ENCODE measurements around the gene ORAI1. TPM values are rescaled to one million over a fixed set of nuclear protein-coding genes. Genes with fewer than 3 reads are reported as not detected.

ORAI1 gene
- total RNA-seq, 2 experiments from 2014 or later = 39.7 to 42.3 TPM

- Mint-ChIP-seq H3K36me3 (ENCODE audit: low read depth) (peaks cover 12% of the 10 kb centered on the region), H3K9me3 (no peaks in the 10 kb centered on the region), H3K27me3 (no peaks in the 10 kb centered on the region), H3K4me3 (peak overlapping the region; percentile 92), H3K27ac (peak overlapping the region; percentile 99), H3K4me1 (ENCODE audit: low read depth) (peaks cover 40% of the 10 kb centered on the region)
- H3K27ac ChIP-seq (ENCODE audit: low read depth in 1 of 2, low read length in 2 of 2) = peak overlapping the region; percentile 86 to 94
- ATAC-seq (ENCODE audit: poor library complexity) (peak; percentile 70), DNase-seq (peak; percentile 50 to 91 (median 61))
- peak overlapping the region; percentile 52 for H3K4me3 ChIP-seq (ENCODE audit: low read length)
- ChIA-PET POLR2A (interaction anchor here (0.6 to 4.7 kb wide), 17 partner anchors 12 to 211 kb away, joined by 3 to 147 read pairs (median 4); partner anchors contain the start of genes KDM2B, ORAI1, RNF34 and SETD1B), CTCF (interaction anchor here (0.7 to 2.2 kb wide), 7 partner anchors 9 to 205 kb away, joined by 3 to 9 read pairs (median 5); no protein-coding TSS in a partner anchor)
- no peaks in the 10 kb centered on the region for H3K9me3 ChIP-seq (ENCODE audit: control insufficient read depth in 1 of 2, insufficient read depth in 1 of 2, low read length in 2 of 2)
- no peaks in the 10 kb centered on the region for H3K36me3 ChIP-seq (ENCODE audit: insufficient read depth, low read length)
- intact Hi-C loops (cut with DNase I, micrococcal nuclease) = loop anchor here (1.0 to 5.0 kb wide), 5 partner anchors 9 to 54 kb away; partner anchors contain the start of genes ORAI1 (in 2 of the 2) and KDM2B (in 1 of the 2)
- TF ChIP-seq, protein P1, sequence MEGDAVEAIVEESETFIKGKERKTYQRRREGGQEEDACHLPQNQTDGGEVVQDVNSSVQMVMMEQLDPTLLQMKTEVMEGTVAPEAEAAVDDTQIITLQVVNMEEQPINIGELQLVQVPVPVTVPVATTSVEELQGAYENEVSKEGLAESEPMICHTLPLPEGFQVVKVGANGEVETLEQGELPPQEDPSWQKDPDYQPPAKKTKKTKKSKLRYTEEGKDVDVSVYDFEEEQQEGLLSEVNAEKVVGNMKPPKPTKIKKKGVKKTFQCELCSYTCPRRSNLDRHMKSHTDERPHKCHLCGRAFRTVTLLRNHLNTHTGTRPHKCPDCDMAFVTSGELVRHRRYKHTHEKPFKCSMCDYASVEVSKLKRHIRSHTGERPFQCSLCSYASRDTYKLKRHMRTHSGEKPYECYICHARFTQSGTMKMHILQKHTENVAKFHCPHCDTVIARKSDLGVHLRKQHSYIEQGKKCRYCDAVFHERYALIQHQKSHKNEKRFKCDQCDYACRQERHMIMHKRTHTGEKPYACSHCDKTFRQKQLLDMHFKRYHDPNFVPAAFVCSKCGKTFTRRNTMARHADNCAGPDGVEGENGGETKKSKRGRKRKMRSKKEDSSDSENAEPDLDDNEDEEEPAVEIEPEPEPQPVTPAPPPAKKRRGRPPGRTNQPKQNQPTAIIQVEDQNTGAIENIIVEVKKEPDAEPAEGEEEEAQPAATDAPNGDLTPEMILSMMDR (IDR thresholded peaks at IDR 0.05) = no peak
- H3K4me1 ChIP-seq (ENCODE audit: insufficient read depth, low read length) = peaks cover 45% of the 10 kb centered on the region
- no peaks in the 10 kb centered on the region for H3K27me3 ChIP-seq (ENCODE audit: control insufficient read depth in 1 of 2, insufficient read depth in 2 of 2, low read length in 2 of 2)
These were observed 35.7 kb upstream of the ORAI1 start for GRCh38 chr12:121590476-121591143.

GRCh38 chr12:121592320-121592719, 34.0 kb upstream of the ORAI1 start:
- ChIA-PET POLR2A (interaction anchor here (1.1 to 4.7 kb wide), 2 partner anchors 34 to 64 kb away, joined by 3 to 79 read pairs; partner anchors contain the start of gene ORAI1), CTCF (interaction anchor here (1.2 to 2.2 kb wide), 2 partner anchors 33 to 76 kb away, joined by 3 to 5 read pairs; no protein-coding TSS in a partner anchor)
- H3K36me3 ChIP-seq (ENCODE audit: insufficient read depth, low read length) = no peaks in the 10 kb centered on the region
- no peak overlapping the region for H3K27ac ChIP-seq (ENCODE audit: low read depth in 1 of 2, low read length in 2 of 2)
- Mint-ChIP-seq H3K36me3 (ENCODE audit: low read depth) (peaks cover 12% of the 10 kb centered on the region), H3K27me3 (no peaks in the 10 kb centered on the region), H3K27ac (peak overlapping the region; percentile 99), H3K4me3 (peak overlapping the region; percentile 65), H3K9me3 (no peaks in the 10 kb centered on the region), H3K4me1 (ENCODE audit: low read depth) (peaks cover 39% of the 10 kb centered on the region)
- no peaks in the 10 kb centered on the region for H3K27me3 ChIP-seq (ENCODE audit: control insufficient read depth in 1 of 2, insufficient read depth in 2 of 2, low read length in 2 of 2)
- ATAC-seq (ENCODE audit: poor library complexity) (no peak), DNase-seq (no peak)
- no peaks in the 10 kb centered on the region for H3K9me3 ChIP-seq (ENCODE audit: control insufficient read depth in 1 of 2, insufficient read depth in 1 of 2, low read length in 2 of 2)
- peaks cover 42% of the 10 kb centered on the region for H3K4me1 ChIP-seq (ENCODE audit: insufficient read depth, low read length)
- TF ChIP-seq, protein P1 (IDR thresholded peaks at IDR 0.05) = no peak
- intact Hi-C loops (cut with DNase I, micrococcal nuclease) = loop anchor here in 1 of 2 experiments (2.0 to 5.0 kb wide), 2 partner anchors 14 to 40 kb away; no protein-coding TSS in a partner anchor
- H3K4me3 ChIP-seq (ENCODE audit: low read length) = no peak overlapping the region

GRCh38 chr12:121595520-121595919, 30.8 kb upstream of the ORAI1 start:
- no peak overlapping the region for H3K27ac ChIP-seq (ENCODE audit: low read depth in 1 of 2, low read length in 2 of 2)
- no peaks in the 10 kb centered on the region for H3K9me3 Mint-ChIP-seq
- intact Hi-C loops (cut with DNase I, micrococcal nuclease) = loop anchor here in 1 of 2 experiments (5.0 kb wide), 1 partner anchor 707 kb away; no protein-coding TSS in a partner anchor
- peaks cover 5% of the 10 kb centered on the region for H3K36me3 Mint-ChIP-seq (ENCODE audit: low read depth)
- no peaks in the 10 kb centered on the region for H3K27me3 Mint-ChIP-seq
- H3K4me3 ChIP-seq (ENCODE audit: low read length) = no peak overlapping the region
- H3K27ac Mint-ChIP-seq = peak overlapping the region; percentile 36
- ChIA-PET POLR2A (no interaction called here), CTCF (interaction anchor here (1.6 kb wide), 1 partner anchor 30 kb away, joined by 4 read pairs; no protein-coding TSS in a partner anchor)
- peaks cover 35% of the 10 kb centered on the region for H3K4me1 Mint-ChIP-seq (ENCODE audit: low read depth)
- no peaks in the 10 kb centered on the region for H3K9me3 ChIP-seq (ENCODE audit: control insufficient read depth in 1 of 2, insufficient read depth in 1 of 2, low read length in 2 of 2)
- H3K36me3 ChIP-seq (ENCODE audit: insufficient read depth, low read length) = no peaks in the 10 kb centered on the region
- peaks cover 20% of the 10 kb centered on the region for H3K4me1 ChIP-seq (ENCODE audit: insufficient read depth, low read length)
- H3K27me3 ChIP-seq (ENCODE audit: control insufficient read depth in 1 of 2, insufficient read depth in 2 of 2, low read length in 2 of 2) = no peaks in the 10 kb centered on the region
- DNase-seq (no peak), ATAC-seq (ENCODE audit: poor library complexity) (no peak)
- H3K4me3 Mint-ChIP-seq = no peak overlapping the region
- TF ChIP-seq, protein P1 (IDR thresholded peaks at IDR 0.05) = no peak

Data from CD4-positive, alpha-beta T cell (primary cell).